ENCODE data around the gene KRTAP2-3. TPM values are rescaled to one million over a fixed set of nuclear protein-coding genes. Genes with fewer than 3 reads are reported as not detected.
"Not testable (repeated sequence)": the region's sequence is repeated elsewhere in the genome, so short reads cannot be mapped to it uniquely, and the experiment has no call there.

Gene KRTAP2-3
- polyA plus RNA-seq, 4 donors, result not detected

GRCh38 chr17:41099682-41100480 is 40.0 kb upstream of the KRTAP2-3 start:
- 53 to 79% (median 57%) methylated on average over 7 of the region's 7 CpGs for WGBS, 3 donors
- H3K4me1 ChIP-seq (ENCODE audit: control insufficient read depth in 3 of 3, insufficient read depth in 2 of 3, low read depth in 1 of 3, low read length in 2 of 3); H3K4me3 ChIP-seq (ENCODE audit: low read depth in 1 of 3, low read length in 3 of 3); H3K36me3 ChIP-seq (ENCODE audit: control insufficient read depth in 3 of 3, insufficient read depth in 2 of 3, low read depth in 1 of 3, low read length in 3 of 3); DNase-seq; H3K27me3 ChIP-seq (ENCODE audit: control insufficient read depth in 3 of 3, insufficient read depth in 3 of 3, low read length in 3 of 3); H3K9me3 ChIP-seq (ENCODE audit: control insufficient read depth in 2 of 2, insufficient read depth in 1 of 2, low read depth in 1 of 2, low read length in 1 of 2); FAIRE-seq; H3K27ac ChIP-seq (ENCODE audit: low read depth in 1 of 3, low read length in 2 of 3): not testable (repeated sequence)

GRCh38 chr17:41098481-41098880 is 38.6 kb upstream of the KRTAP2-3 start:
- FAIRE-seq, result no peak

GRCh38 chr17:41098042-41098441 is 38.1 kb upstream of the KRTAP2-3 start, which contains the start of gene KRTAP4-8:
Gene KRTAP4-8, minus strand, starts transcription at chr17:41098142. Its CDS starts 58 bp downstream, at chr17:41098084.
- peaks cover 0 to 7% (median 2%) of the 10 kb centered on the region in 3 donors for H3K27me3 ChIP-seq (ENCODE audit: control insufficient read depth in 3 of 3, insufficient read depth in 3 of 3, low read length in 3 of 3)
- no peaks in the 10 kb centered on the region for H3K4me1 ChIP-seq (ENCODE audit: control insufficient read depth in 3 of 3, insufficient read depth in 2 of 3, low read depth in 1 of 3, low read length in 2 of 3)
- FAIRE-seq (no peak), DNase-seq (no peak)
- H3K9me3 ChIP-seq (ENCODE audit: control insufficient read depth in 2 of 2, insufficient read depth in 1 of 2, low read depth in 1 of 2, low read length in 1 of 2), result no peaks in the 10 kb centered on the region
- H3K36me3 ChIP-seq (ENCODE audit: control insufficient read depth in 3 of 3, insufficient read depth in 2 of 3, low read depth in 1 of 3, low read length in 3 of 3), result no peaks in the 10 kb centered on the region
- H3K27ac ChIP-seq (ENCODE audit: low read depth in 1 of 3, low read length in 2 of 3), result no peak within 1 kb of the TSS
- WGBS, 3 donors, result 35 to 75% (median 47%) methylated on average over 4 of the region's 4 CpGs
- H3K4me3 ChIP-seq (ENCODE audit: low read depth in 1 of 3, low read length in 3 of 3), result no peak within 1 kb of the TSS

More at GRCh38 chr17:41098481-41098880, 38.6 kb upstream of the KRTAP2-3 start:
- WGBS, 3 donors, result 72 to 84% (median 77%) methylated on average over 6 of the region's 6 CpGs
- Histone ChIP-seq H3K36me3 (ENCODE audit: control insufficient read depth in 3 of 3, insufficient read depth in 2 of 3, low read depth in 1 of 3, low read length in 3 of 3) (no peaks in the 10 kb centered on the region), H3K4me3 (ENCODE audit: low read depth in 1 of 3, low read length in 3 of 3) (no peak overlapping the region), H3K4me1 (ENCODE audit: control insufficient read depth in 3 of 3, insufficient read depth in 2 of 3, low read depth in 1 of 3, low read length in 2 of 3) (no peaks in the 10 kb centered on the region), H3K27me3 (ENCODE audit: control insufficient read depth in 3 of 3, insufficient read depth in 3 of 3, low read length in 3 of 3) (peaks cover 0 to 6% (median 2%) of the 10 kb centered on the region in 3 donors), H3K27ac (ENCODE audit: low read depth in 1 of 3, low read length in 2 of 3) (no peak overlapping the region), H3K9me3 (ENCODE audit: control insufficient read depth in 2 of 2, insufficient read depth in 1 of 2, low read depth in 1 of 2, low read length in 1 of 2) (no peaks in the 10 kb centered on the region)
- DNase-seq, result no peak

GRCh38 chr17:41096055-41096454 is 36.1 kb upstream of the KRTAP2-3 start:
- FAIRE-seq (no peak), DNase-seq (no peak)
- Histone ChIP-seq H3K9me3 (ENCODE audit: control insufficient read depth in 2 of 2, insufficient read depth in 1 of 2, low read depth in 1 of 2, low read length in 1 of 2) (no peaks in the 10 kb centered on the region), H3K27me3 (ENCODE audit: control insufficient read depth in 3 of 3, insufficient read depth in 3 of 3, low read length in 3 of 3) (peaks cover 0 to 7% (median 2%) of the 10 kb centered on the region in 3 donors), H3K4me1 (ENCODE audit: control insufficient read depth in 3 of 3, insufficient read depth in 2 of 3, low read depth in 1 of 3, low read length in 2 of 3) (no peaks in the 10 kb centered on the region), H3K27ac (ENCODE audit: low read depth in 1 of 3, low read length in 2 of 3) (no peak overlapping the region), H3K36me3 (ENCODE audit: control insufficient read depth in 3 of 3, insufficient read depth in 2 of 3, low read depth in 1 of 3, low read length in 3 of 3) (no peaks in the 10 kb centered on the region), H3K4me3 (ENCODE audit: low read depth in 1 of 3, low read length in 3 of 3) (no peak overlapping the region)
- 85 to 91% (median 86%) methylated on average over 7 of the region's 7 CpGs for WGBS, 3 donors

- H3K36me3 ChIP-seq (ENCODE audit: control insufficient read depth in 3 of 3, insufficient read depth in 2 of 3, low read depth in 1 of 3, low read length in 3 of 3); FAIRE-seq; H3K4me3 ChIP-seq (ENCODE audit: low read depth in 1 of 3, low read length in 3 of 3); H3K27me3 ChIP-seq (ENCODE audit: control insufficient read depth in 3 of 3, insufficient read depth in 3 of 3, low read length in 3 of 3); DNase-seq; H3K4me1 ChIP-seq (ENCODE audit: control insufficient read depth in 3 of 3, insufficient read depth in 2 of 3, low read depth in 1 of 3, low read length in 2 of 3); H3K27ac ChIP-seq (ENCODE audit: low read depth in 1 of 3, low read length in 2 of 3); H3K9me3 ChIP-seq (ENCODE audit: control insufficient read depth in 2 of 2, insufficient read depth in 1 of 2, low read depth in 1 of 2, low read length in 1 of 2): not testable (repeated sequence)
- 55 to 78% (median 62%) methylated on average over 4 of the region's 4 CpGs for WGBS, 3 donors
Observed at GRCh38 chr17:41088760-41089352, 28.9 kb upstream of the KRTAP2-3 start.

- FAIRE-seq; DNase-seq; H3K4me1 ChIP-seq (ENCODE audit: control insufficient read depth in 3 of 3, insufficient read depth in 2 of 3, low read depth in 1 of 3, low read length in 2 of 3); H3K27ac ChIP-seq (ENCODE audit: low read depth in 1 of 3, low read length in 2 of 3); H3K36me3 ChIP-seq (ENCODE audit: control insufficient read depth in 3 of 3, insufficient read depth in 2 of 3, low read depth in 1 of 3, low read length in 3 of 3); H3K27me3 ChIP-seq (ENCODE audit: control insufficient read depth in 3 of 3, insufficient read depth in 3 of 3, low read length in 3 of 3); H3K4me3 ChIP-seq (ENCODE audit: low read depth in 1 of 3, low read length in 3 of 3); H3K9me3 ChIP-seq (ENCODE audit: control insufficient read depth in 2 of 2, insufficient read depth in 1 of 2, low read depth in 1 of 2, low read length in 1 of 2): not testable (repeated sequence)
- WGBS, 3 donors, result 66 to 80% (median 78%) methylated on average over 9 to 14 of the region's 14 CpGs
Observed at GRCh38 chr17:41084100-41084856, 24.4 kb upstream of the KRTAP2-3 start, which contains the start of gene KRTAP4-7. Gene KRTAP4-7, plus strand, starts transcription at chr17:41084150. Its CDS starts 57 bp downstream, at chr17:41084207.

- H3K4me1 ChIP-seq (ENCODE audit: control insufficient read depth in 3 of 3, insufficient read depth in 2 of 3, low read depth in 1 of 3, low read length in 2 of 3); H3K9me3 ChIP-seq (ENCODE audit: control insufficient read depth in 2 of 2, insufficient read depth in 1 of 2, low read depth in 1 of 2, low read length in 1 of 2); H3K27me3 ChIP-seq (ENCODE audit: control insufficient read depth in 3 of 3, insufficient read depth in 3 of 3, low read length in 3 of 3); H3K4me3 ChIP-seq (ENCODE audit: low read depth in 1 of 3, low read length in 3 of 3); H3K27ac ChIP-seq (ENCODE audit: low read depth in 1 of 3, low read length in 2 of 3); FAIRE-seq; H3K36me3 ChIP-seq (ENCODE audit: control insufficient read depth in 3 of 3, insufficient read depth in 2 of 3, low read depth in 1 of 3, low read length in 3 of 3); DNase-seq: not testable (repeated sequence)
- WGBS, 3 donors, result 59 to 79% (median 73%) methylated on average over 2 of the region's 2 CpGs
Observed at GRCh38 chr17:41083427-41083826, 23.5 kb upstream of the KRTAP2-3 start.

GRCh38 chr17:41082626-41083025 is 22.7 kb upstream of the KRTAP2-3 start:
- WGBS, 3 donors, result 41 to 62% (median 55%) methylated on average over 4 of the region's 4 CpGs
- FAIRE-seq (no peak), DNase-seq (no peak)
- Histone ChIP-seq H3K4me1 (ENCODE audit: control insufficient read depth in 3 of 3, insufficient read depth in 2 of 3, low read depth in 1 of 3, low read length in 2 of 3) (no peaks in the 10 kb centered on the region), H3K4me3 (ENCODE audit: low read depth in 1 of 3, low read length in 3 of 3) (no peak overlapping the region), H3K9me3 (ENCODE audit: control insufficient read depth in 2 of 2, insufficient read depth in 1 of 2, low read depth in 1 of 2, low read length in 1 of 2) (no peaks in the 10 kb centered on the region), H3K27me3 (ENCODE audit: control insufficient read depth in 3 of 3, insufficient read depth in 3 of 3, low read length in 3 of 3) (peaks cover 0 to 3% (median 2%) of the 10 kb centered on the region in 3 donors), H3K27ac (ENCODE audit: low read depth in 1 of 3, low read length in 2 of 3) (no peak overlapping the region), H3K36me3 (ENCODE audit: control insufficient read depth in 3 of 3, insufficient read depth in 2 of 3, low read depth in 1 of 3, low read length in 3 of 3) (no peaks in the 10 kb centered on the region)

Data from small intestine (tissue), 7 donors.